Activated CD4-positive, alpha-beta T cell treated with anti-CD3 and anti-CD28 coated beads, Interleukin-2, amount 10 ng/mL, durations not matched to agents 24 days and 14 days (primary cell): ENCODE data around the gene SYCP2L. TPM values are rescaled to one million over a fixed set of nuclear protein-coding genes. Genes with fewer than 3 reads are reported as not detected.

Source experiments
- DNase-seq: peaks from one replicate; pipeline ENCODE4 v3.0.0; 2022
- H3K27ac Mint-ChIP-seq: one replicate; pipeline ENCODE4 v1.8.0; 2022; ENCODE audit warnings: mild to moderate bottlenecking, mixed read lengths
- H3K27me3 Mint-ChIP-seq: one replicate; pipeline ENCODE4 v1.8.0; 2022; ENCODE audit warnings: mixed read lengths
- H3K36me3 Mint-ChIP-seq: one replicate; pipeline ENCODE4 v1.8.0; 2022; ENCODE audit warnings: low read depth, mild to moderate bottlenecking, mixed read lengths
- H3K4me1 Mint-ChIP-seq: one replicate; pipeline ENCODE4 v1.8.0; 2021; ENCODE audit warnings: mixed read lengths
- H3K4me3 Mint-ChIP-seq: one replicate; pipeline ENCODE4 v1.8.0; 2022; ENCODE audit warnings: mild to moderate bottlenecking, moderate library complexity, mixed read lengths
- H3K9me3 Mint-ChIP-seq: one replicate; pipeline ENCODE4 v1.8.0; 2021; ENCODE audit warnings: mixed read lengths
- intact Hi-C: fragments of 100-400 bp; cut with micrococcal nuclease; formaldehyde crosslinking; loops from one replicate; pipeline ENCODE4 v1.15.1; 2023
- total RNA-seq: library from RNA; stranded (reverse); gene quantifications from 2 replicates; pipeline ENCODE4 v1.2.3, GENCODE V29; 2022

Gene SYCP2L
- total RNA-seq, 1 donor from 2014 or later, result not detected

- Mint-ChIP-seq H3K9me3 (no peaks in the 10 kb centered on the region), H3K4me1 (no peaks in the 10 kb centered on the region), H3K36me3 (no peaks in the 10 kb centered on the region), H3K27me3 (peaks cover 19% of the 10 kb centered on the region), H3K4me3 (no peak overlapping the region), H3K27ac (no peak overlapping the region)
- DNase-seq, result no peak
- intact Hi-C loops, result loop anchor here (1.0 to 10.0 kb wide), 2 partner anchors 193 to 624 kb away; no protein-coding TSS in a partner anchor
Measured at GRCh38 chr6:10951675-10952282, 64.9 kb downstream of the SYCP2L start.

DNA sequence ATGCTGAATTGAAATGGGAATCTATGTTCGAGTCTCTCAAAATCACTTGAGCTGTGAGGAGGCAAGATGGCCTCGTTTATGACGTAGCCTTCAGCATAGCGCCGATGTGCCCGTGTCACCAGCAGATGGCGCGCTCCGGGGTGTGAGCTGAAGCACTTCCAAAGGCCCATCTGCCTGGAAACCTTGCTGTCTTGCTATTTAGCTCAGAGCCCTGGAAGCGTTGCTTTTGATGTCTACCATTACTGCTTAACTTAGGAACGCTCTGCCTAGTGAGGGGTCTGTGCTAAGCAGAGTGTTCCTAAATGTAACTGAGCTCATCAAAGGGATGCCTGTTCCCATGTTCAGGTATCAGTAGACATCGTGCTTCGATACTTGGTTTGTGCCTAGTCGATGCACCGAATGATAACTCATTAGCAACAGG lies 67.7 kb downstream of the SYCP2L start:
- H3K4me1 Mint-ChIP-seq, result no peaks in the 10 kb centered on the region

GRCh38 chr6:10956776-10957175 lies 69.9 kb downstream of the SYCP2L start:
- Mint-ChIP-seq H3K27me3 (peaks cover 8% of the 10 kb centered on the region), H3K4me1 (no peaks in the 10 kb centered on the region), H3K9me3 (no peaks in the 10 kb centered on the region), H3K36me3 (no peaks in the 10 kb centered on the region), H3K4me3 (no peak overlapping the region), H3K27ac (no peak overlapping the region)
- no peak for DNase-seq
- intact Hi-C loops, result loop anchor here (10.0 kb wide), 1 partner anchor 188 kb away; no protein-coding TSS in a partner anchor

More for the DNA sequence above, 67.7 kb downstream of the SYCP2L start:
- intact Hi-C loops, result loop anchor here (2.0 to 10.0 kb wide), 2 partner anchors 114 to 190 kb away; no protein-coding TSS in a partner anchor
- H3K4me3 Mint-ChIP-seq, result no peak overlapping the region
- no peaks in the 10 kb centered on the region for H3K36me3 Mint-ChIP-seq
- no peaks in the 10 kb centered on the region for H3K9me3 Mint-ChIP-seq
- H3K27ac Mint-ChIP-seq, result no peak overlapping the region
- H3K27me3 Mint-ChIP-seq, result peaks cover 11% of the 10 kb centered on the region
- DNase-seq, result peak; percentile 90

DNA sequence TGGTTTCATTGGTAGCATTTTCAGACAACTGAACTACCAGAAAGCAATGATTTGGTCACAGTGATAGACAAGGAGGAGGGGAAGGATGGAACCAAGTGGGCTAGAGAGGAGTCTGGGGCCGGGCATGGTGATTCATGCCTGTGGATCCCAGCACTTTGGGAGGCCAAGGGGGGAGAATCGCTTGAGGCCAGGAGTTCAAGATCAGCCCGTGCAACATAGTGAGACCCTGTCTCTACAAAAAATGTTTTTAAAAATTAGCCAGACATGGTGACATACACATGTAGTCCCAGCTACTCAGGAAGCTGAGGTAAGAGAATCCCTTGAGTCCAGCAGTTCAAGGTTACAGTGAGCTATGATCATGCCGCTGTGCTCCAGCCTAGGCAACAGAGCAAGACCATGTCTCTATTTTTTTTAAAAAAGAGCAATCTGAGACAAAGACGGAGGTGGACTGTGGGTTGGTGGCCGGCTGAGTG lies 70.6 kb downstream of the SYCP2L start:
- Mint-ChIP-seq H3K27me3 (peaks cover 10% of the 10 kb centered on the region), H3K27ac (no peak overlapping the region), H3K4me1 (no peaks in the 10 kb centered on the region), H3K9me3 (no peaks in the 10 kb centered on the region), H3K4me3 (no peak overlapping the region), H3K36me3 (no peaks in the 10 kb centered on the region)
- intact Hi-C loops, result loop anchor here (10.0 kb wide), 1 partner anchor 187 kb away; no protein-coding TSS in a partner anchor
- no peak for DNase-seq

- H3K27me3 Mint-ChIP-seq, result peaks cover 13% of the 10 kb centered on the region
- intact Hi-C loops, result no loop called here
- no peaks in the 10 kb centered on the region for H3K4me1 Mint-ChIP-seq
- H3K27ac Mint-ChIP-seq, result no peak overlapping the region
- no peak overlapping the region for H3K4me3 Mint-ChIP-seq
- H3K9me3 Mint-ChIP-seq, result no peaks in the 10 kb centered on the region
- no peaks in the 10 kb centered on the region for H3K36me3 Mint-ChIP-seq
- no peak for DNase-seq
Measured at GRCh38 chr6:10960171-10960570, 73.3 kb downstream of the SYCP2L start.

DNA sequence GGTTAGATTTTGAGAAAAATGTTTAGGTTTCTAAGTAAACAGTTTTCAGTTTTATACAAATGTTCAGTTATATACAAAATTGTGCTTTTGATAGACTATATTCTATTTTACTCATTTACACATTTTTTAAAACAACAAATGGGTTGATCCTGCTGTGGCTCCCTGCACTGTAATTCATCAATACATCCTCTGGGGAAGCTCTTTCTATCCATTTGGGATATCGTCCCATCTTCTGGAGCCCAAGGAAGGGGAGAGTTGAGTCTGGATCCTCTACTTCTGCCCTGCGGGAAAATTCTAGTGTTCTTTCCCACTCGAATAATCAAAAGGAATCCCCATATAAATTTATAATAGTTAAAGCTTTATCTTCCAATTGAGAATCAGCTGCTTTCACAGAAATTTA lies 75.0 kb downstream of the SYCP2L start:
- Mint-ChIP-seq H3K27me3 (peaks cover 15% of the 10 kb centered on the region), H3K4me1 (no peaks in the 10 kb centered on the region), H3K4me3 (no peak overlapping the region), H3K27ac (no peak overlapping the region), H3K36me3 (no peaks in the 10 kb centered on the region), H3K9me3 (no peaks in the 10 kb centered on the region)
- intact Hi-C loops, result no loop called here
- no peak for DNase-seq

DNA sequence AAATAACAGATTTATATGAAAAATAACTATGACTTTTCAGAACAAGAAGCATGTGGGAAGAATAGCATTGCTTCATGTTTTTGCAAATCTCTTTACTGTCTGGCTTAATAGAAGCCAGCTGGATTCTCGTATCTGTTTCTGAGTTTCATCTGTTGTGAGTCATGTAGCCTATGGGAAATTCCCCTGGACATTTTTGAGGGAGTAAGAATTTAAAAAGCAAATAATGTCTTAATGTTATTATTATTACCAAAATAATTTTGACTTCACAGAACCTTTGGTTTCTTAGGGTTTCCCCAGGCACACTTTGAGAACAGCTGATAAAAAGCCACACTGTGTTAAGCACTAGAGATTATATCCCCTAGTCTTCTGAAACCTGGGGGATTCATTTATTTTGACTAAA lies 75.8 kb downstream of the SYCP2L start:
- intact Hi-C loops, result no loop called here
- Mint-ChIP-seq H3K4me3 (no peak overlapping the region), H3K9me3 (no peaks in the 10 kb centered on the region), H3K27me3 (peaks cover 15% of the 10 kb centered on the region), H3K27ac (no peak overlapping the region), H3K4me1 (no peaks in the 10 kb centered on the region), H3K36me3 (no peaks in the 10 kb centered on the region)
- no peak for DNase-seq

- Mint-ChIP-seq H3K27me3 (peaks cover 18% of the 10 kb centered on the region), H3K36me3 (no peaks in the 10 kb centered on the region), H3K27ac (no peak overlapping the region), H3K4me3 (no peak overlapping the region), H3K4me1 (no peaks in the 10 kb centered on the region), H3K9me3 (peaks cover 3% of the 10 kb centered on the region)
- intact Hi-C loops, result no loop called here
- DNase-seq, result no peak
Measured at GRCh38 chr6:10963113-10963512, 76.3 kb downstream of the SYCP2L start.

DNA sequence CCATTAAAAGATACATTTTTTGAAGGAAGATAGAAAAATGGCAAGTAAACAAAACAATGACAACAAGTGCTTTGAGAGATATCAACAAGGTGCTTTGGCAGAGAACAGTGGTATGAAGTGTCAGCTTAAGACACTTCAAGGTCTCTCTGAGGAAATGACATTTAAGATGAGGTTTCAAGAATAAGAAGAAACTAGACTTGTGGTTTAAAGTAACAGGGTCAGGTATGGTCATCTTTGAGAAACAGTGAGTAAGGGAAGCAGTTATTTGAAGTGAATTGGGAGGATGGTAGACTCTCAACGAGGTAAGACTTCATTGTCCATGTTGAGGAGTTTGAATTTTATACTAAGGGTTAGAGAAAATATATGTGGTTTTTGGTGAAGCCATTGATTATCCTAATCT lies 77.8 kb downstream of the SYCP2L start:
- Mint-ChIP-seq H3K4me3 (no peak overlapping the region), H3K4me1 (no peaks in the 10 kb centered on the region), H3K27me3 (peaks cover 18% of the 10 kb centered on the region), H3K36me3 (no peaks in the 10 kb centered on the region), H3K9me3 (peaks cover 3% of the 10 kb centered on the region), H3K27ac (no peak overlapping the region)
- intact Hi-C loops, result no loop called here
- no peak for DNase-seq

DNA sequence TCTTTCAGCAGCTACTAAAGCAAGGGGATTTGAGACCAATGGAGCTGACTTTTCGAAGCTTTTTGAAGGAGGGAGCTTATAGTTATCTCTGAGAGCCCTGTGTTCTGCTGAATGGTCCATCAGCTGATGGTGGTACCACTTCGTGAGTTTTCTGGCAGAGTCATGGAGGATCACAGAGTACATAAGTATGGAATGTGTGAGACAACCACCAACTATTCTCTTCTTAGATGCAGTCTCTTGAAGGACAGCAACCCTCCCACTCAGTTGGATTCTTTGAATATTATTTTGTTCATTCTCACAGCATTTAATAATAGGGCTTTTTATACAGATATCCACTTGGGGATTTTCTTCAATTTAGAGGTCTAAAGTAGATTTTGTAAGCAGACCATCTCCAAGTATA lies 81.9 kb downstream of the SYCP2L start:
- Mint-ChIP-seq H3K36me3 (no peaks in the 10 kb centered on the region), H3K27me3 (peaks cover 10% of the 10 kb centered on the region), H3K27ac (no peak overlapping the region), H3K9me3 (peaks cover 3% of the 10 kb centered on the region), H3K4me3 (no peak overlapping the region), H3K4me1 (no peaks in the 10 kb centered on the region)
- intact Hi-C loops, result no loop called here
- peak; percentile 27 for DNase-seq

- Mint-ChIP-seq H3K4me3 (no peak overlapping the region), H3K27me3 (peaks cover 7% of the 10 kb centered on the region), H3K36me3 (no peaks in the 10 kb centered on the region), H3K4me1 (no peaks in the 10 kb centered on the region), H3K27ac (no peak overlapping the region), H3K9me3 (peaks cover 3% of the 10 kb centered on the region)
- intact Hi-C loops, result no loop called here
- DNase-seq, result no peak
Measured at GRCh38 chr6:10970731-10971130, 83.9 kb downstream of the SYCP2L start.

DNA sequence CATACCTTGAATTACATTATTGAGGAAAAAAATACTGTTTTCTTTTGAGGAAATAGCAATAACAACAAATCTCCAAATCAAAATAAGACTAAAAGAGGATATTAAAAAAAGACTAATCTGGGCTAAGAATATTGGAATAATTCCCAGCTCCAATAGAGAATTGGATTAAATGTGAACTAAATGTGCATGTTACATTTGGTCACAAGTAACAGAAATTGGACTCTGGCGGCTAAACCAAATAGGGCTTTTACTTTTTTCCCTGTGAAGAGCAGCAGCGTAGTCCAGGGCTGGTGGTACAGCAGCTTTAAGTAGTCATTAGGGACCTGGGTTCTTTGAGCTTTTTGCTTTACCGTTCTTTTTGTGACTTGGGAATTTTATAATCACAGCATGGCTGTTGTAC lies 85.3 kb downstream of the SYCP2L start:
- Mint-ChIP-seq H3K4me3 (no peak overlapping the region), H3K36me3 (no peaks in the 10 kb centered on the region), H3K27me3 (peaks cover 5% of the 10 kb centered on the region), H3K27ac (no peak overlapping the region), H3K9me3 (peaks cover 3% of the 10 kb centered on the region), H3K4me1 (no peaks in the 10 kb centered on the region)
- no peak for DNase-seq
- intact Hi-C loops, result no loop called here

DNA sequence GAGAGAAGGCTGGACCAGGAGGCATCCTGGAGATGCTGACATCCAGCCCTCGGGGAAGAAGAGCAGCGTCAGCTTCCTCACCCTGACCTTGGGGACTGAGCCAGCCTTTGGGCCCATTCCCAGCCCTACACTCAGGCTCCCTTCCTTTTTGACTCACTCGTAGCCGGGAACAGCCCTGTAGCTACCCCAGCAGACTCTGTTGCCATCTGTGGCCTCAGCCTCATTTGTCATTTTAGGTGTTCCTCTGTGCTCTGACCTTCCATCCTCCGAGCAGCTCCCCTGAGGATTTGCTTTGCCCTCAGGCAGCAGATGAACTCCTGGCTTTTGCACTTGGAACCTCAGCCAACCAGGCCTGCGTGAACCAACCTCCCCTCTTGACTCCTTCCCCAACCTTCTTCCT lies 89.7 kb downstream of the SYCP2L start:
- intact Hi-C loops, result no loop called here
- H3K4me1 Mint-ChIP-seq, result no peaks in the 10 kb centered on the region
- no peak overlapping the region for H3K27ac Mint-ChIP-seq

DNA sequence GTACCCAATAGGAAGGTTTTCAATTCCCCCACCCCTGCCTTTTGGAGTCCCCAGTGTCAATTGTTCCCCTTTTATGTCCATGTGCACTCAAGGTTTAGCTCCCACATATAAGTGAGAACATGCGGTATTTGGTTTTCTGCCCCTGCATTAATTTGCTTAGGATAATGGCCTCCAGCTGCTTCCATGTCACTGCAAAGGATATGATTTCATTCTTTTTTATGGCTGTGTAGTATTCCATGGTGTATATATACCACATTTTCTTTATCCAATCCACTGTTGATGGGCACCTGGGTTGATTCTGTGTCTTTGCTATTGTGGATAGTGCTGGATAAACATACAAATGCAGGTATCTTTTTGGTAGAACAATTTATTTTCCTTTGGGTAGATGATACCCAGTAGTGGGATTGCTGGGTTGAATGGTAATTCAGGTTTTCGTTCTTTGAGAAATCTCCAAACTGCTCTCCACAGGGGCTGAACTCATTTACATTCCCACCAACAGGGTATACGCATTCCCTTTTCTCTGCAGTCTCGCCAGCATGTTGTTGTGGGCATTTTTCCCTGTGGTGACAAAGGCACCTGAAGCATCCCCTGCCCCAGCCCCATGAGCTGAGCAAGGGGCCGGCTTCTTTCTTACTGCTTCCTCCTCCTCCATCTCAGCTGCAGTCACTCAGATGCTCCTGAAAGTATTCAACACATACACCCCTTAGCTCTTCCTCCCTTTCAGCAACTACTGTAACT lies 90.5 kb downstream of the SYCP2L start:
- Mint-ChIP-seq H3K4me1 (no peaks in the 10 kb centered on the region), H3K27ac (no peak overlapping the region), H3K27me3 (no peaks in the 10 kb centered on the region), H3K4me3 (no peak overlapping the region), H3K9me3 (no peaks in the 10 kb centered on the region), H3K36me3 (no peaks in the 10 kb centered on the region)
- intact Hi-C loops, result no loop called here
- peak; percentile 40 for DNase-seq

More for the DNA sequence above, 89.7 kb downstream of the SYCP2L start:
- Mint-ChIP-seq H3K27me3 (no peaks in the 10 kb centered on the region), H3K9me3 (no peaks in the 10 kb centered on the region), H3K4me3 (no peak overlapping the region), H3K36me3 (no peaks in the 10 kb centered on the region)
- DNase-seq, result peak; percentile 40
